ENCODE measurements around the gene TNK2.

DNA sequence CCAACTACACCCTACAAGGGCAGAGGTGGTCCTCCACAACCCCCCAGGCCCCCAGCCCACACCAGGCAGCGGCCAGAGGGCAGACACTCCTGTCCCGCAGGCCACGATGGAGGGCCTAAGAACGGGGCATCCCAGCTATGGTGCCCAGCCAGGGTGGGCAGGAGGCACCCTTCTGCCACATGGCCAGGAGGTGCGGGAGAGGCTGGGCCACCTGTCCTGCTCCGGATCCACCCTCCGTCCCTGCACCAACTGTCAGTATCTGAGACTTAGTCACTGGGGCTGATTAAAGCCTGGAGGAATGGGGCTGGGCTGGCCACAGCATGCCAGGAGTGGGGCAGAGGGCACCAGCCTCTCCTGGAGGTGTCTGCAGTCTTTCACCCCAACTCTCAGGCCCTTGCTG lies 37.9 kb downstream of the TNK2 start:
- TF ChIP-seq, protein P1, sequence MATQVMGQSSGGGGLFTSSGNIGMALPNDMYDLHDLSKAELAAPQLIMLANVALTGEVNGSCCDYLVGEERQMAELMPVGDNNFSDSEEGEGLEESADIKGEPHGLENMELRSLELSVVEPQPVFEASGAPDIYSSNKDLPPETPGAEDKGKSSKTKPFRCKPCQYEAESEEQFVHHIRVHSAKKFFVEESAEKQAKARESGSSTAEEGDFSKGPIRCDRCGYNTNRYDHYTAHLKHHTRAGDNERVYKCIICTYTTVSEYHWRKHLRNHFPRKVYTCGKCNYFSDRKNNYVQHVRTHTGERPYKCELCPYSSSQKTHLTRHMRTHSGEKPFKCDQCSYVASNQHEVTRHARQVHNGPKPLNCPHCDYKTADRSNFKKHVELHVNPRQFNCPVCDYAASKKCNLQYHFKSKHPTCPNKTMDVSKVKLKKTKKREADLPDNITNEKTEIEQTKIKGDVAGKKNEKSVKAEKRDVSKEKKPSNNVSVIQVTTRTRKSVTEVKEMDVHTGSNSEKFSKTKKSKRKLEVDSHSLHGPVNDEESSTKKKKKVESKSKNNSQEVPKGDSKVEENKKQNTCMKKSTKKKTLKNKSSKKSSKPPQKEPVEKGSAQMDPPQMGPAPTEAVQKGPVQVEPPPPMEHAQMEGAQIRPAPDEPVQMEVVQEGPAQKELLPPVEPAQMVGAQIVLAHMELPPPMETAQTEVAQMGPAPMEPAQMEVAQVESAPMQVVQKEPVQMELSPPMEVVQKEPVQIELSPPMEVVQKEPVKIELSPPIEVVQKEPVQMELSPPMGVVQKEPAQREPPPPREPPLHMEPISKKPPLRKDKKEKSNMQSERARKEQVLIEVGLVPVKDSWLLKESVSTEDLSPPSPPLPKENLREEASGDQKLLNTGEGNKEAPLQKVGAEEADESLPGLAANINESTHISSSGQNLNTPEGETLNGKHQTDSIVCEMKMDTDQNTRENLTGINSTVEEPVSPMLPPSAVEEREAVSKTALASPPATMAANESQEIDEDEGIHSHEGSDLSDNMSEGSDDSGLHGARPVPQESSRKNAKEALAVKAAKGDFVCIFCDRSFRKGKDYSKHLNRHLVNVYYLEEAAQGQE (IDR thresholded peaks at IDR 0.05; ENCODE audit: insufficient read depth in 1 of 2, low read depth in 2 of 2, low read length in 1 of 2) = no peak
- TF ChIP-seq, protein P2, sequence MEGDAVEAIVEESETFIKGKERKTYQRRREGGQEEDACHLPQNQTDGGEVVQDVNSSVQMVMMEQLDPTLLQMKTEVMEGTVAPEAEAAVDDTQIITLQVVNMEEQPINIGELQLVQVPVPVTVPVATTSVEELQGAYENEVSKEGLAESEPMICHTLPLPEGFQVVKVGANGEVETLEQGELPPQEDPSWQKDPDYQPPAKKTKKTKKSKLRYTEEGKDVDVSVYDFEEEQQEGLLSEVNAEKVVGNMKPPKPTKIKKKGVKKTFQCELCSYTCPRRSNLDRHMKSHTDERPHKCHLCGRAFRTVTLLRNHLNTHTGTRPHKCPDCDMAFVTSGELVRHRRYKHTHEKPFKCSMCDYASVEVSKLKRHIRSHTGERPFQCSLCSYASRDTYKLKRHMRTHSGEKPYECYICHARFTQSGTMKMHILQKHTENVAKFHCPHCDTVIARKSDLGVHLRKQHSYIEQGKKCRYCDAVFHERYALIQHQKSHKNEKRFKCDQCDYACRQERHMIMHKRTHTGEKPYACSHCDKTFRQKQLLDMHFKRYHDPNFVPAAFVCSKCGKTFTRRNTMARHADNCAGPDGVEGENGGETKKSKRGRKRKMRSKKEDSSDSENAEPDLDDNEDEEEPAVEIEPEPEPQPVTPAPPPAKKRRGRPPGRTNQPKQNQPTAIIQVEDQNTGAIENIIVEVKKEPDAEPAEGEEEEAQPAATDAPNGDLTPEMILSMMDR (IDR thresholded peaks at IDR 0.05) = no peak

All from Panc1 (cell line).